HG02981 (cell line): ENCODE results near the gene IFT80.

ENCODE experiments used
- ATAC-seq: cut with Tn5 transposase; IDR thresholded peaks from one replicate; pipeline ENCODE4 v1.9.1; 2021; ENCODE audit warnings: mild to moderate bottlenecking, moderate library complexity; ENCODE audit not compliant: unreplicated experiment

Gene IFT80

GRCh38 chr3:160401291-160402095 lies 2.5 kb upstream of the IFT80 start:
- ATAC-seq: no peak

GRCh38 chr3:160400702-160401150 lies 1.7 kb upstream of the IFT80 start:
- ATAC-seq: no peak

- peak; percentile 7 for ATAC-seq
These were observed 1.1 kb upstream of the IFT80 start for GRCh38 chr3:160400030-160400701.

- ATAC-seq: peak; percentile 1
These were observed 253 bp downstream of the IFT80 start for GRCh38 chr3:160398820-160399124.

- ATAC-seq: no peak
These were observed 3.7 kb downstream of the IFT80 start for GRCh38 chr3:160395297-160395696.

GRCh38 chr3:160394009-160394392 lies 5.0 kb downstream of the IFT80 start:
- ATAC-seq: no peak

GRCh38 chr3:160393346-160394008 lies 5.5 kb downstream of the IFT80 start:
- no peak for ATAC-seq

- ATAC-seq: no peak
These were observed 6.2 kb downstream of the IFT80 start for GRCh38 chr3:160392798-160393197.

- ATAC-seq: peak; percentile 72
These were observed 8.4 kb downstream of the IFT80 start for GRCh38 chr3:160390565-160391138.

GRCh38 chr3:160384639-160385318 lies 14.2 kb downstream of the IFT80 start:
- ATAC-seq: no peak

- no peak for ATAC-seq
These were observed 17.6 kb downstream of the IFT80 start for GRCh38 chr3:160381470-160381869.

- ATAC-seq: no peak
These were observed 19.3 kb downstream of the IFT80 start for GRCh38 chr3:160379628-160380214.

- no peak for ATAC-seq
These were observed 20.5 kb downstream of the IFT80 start for GRCh38 chr3:160378331-160379109.

GRCh38 chr3:160376681-160377080 lies 22.3 kb downstream of the IFT80 start:
- ATAC-seq: no peak

- no peak for ATAC-seq
These were observed 24.1 kb downstream of the IFT80 start for GRCh38 chr3:160374925-160375324.

- no peak for ATAC-seq
These were observed 24.6 kb downstream of the IFT80 start for GRCh38 chr3:160374472-160374871.

GRCh38 chr3:160373655-160374054 lies 25.4 kb downstream of the IFT80 start:
- ATAC-seq: no peak

GRCh38 chr3:160372780-160373179 lies 26.2 kb downstream of the IFT80 start:
- ATAC-seq: no peak

- ATAC-seq: no peak
These were observed 27.8 kb downstream of the IFT80 start for GRCh38 chr3:160370987-160371857.
